Muscle of leg (tissue), 11 donors: ENCODE measurements around the gene ZNF808. TPM values are rescaled to one million over a fixed set of nuclear protein-coding genes. Genes with fewer than 3 reads are reported as not detected.
"Not testable (repeated sequence)": the region's sequence is repeated elsewhere in the genome, so short reads cannot be mapped to it uniquely, and the experiment has no call there.

ENCODE experiments used
- DNase-seq: peaks from one replicate; pipeline ENCODE4 v3.0.0; 2013
- H3K27ac ChIP-seq: one replicate; pipeline ENCODE4 v1.5.1; 2013; ENCODE audit warnings: mild to moderate bottlenecking, low read length, control low read depth
- H3K27me3 ChIP-seq: one replicate; pipeline ENCODE4 v1.6.1; 2013; ENCODE audit warnings: low read length; ENCODE audit not compliant: control insufficient read depth, insufficient read depth
- H3K36me3 ChIP-seq: one replicate; pipeline ENCODE4 v1.6.1; 2013; ENCODE audit warnings: low read length; ENCODE audit not compliant: control insufficient read depth, insufficient read depth
- H3K4me1 ChIP-seq: one replicate; pipeline ENCODE4 v1.6.1; 2013; ENCODE audit warnings: low read length; ENCODE audit not compliant: control insufficient read depth, insufficient read depth
- H3K4me3 ChIP-seq: one replicate; pipeline ENCODE4 v1.5.1; 2013; ENCODE audit warnings: low read length, control low read depth
- H3K9me3 ChIP-seq: replicated peaks from 2 replicates; pipeline ENCODE4 v1.6.1; 2013; ENCODE audit warnings: low read depth, low read length; ENCODE audit not compliant: control insufficient read depth
- WGBS: methylation state at CpG from one replicate; pipeline ENCODE4 v1.1.5; 2013; ENCODE audit warnings: missing lambda C conversion rate; ENCODE audit not compliant: insufficient coverage; 5-methylcytosine and 5-hydroxymethylcytosine counted together
- polyA plus RNA-seq, 8 donors: library from polyadenylated mRNA; unstranded; fragments of 120-200 nt; gene quantifications; one replicate each; pipeline versions ENCODE4 v1.2.1 to v1.2.3, GENCODE V29; 2013; ENCODE audit warnings: inconsistent platforms in 1 of 8, low replicate concordance in 1 of 8; ENCODE audit not compliant: insufficient read length in 8 of 8, insufficient read depth in 1 of 8
- total RNA-seq: library from RNA; stranded (reverse); fragments of 120-200 nt; gene quantifications from one replicate; pipeline ENCODE4 v1.2.4, GENCODE V29; 2013

ZNF808 gene
- total and polyA plus RNA-seq, 9 donors, result 3.6 to 15.9 (median 5.7) TPM

DNA sequence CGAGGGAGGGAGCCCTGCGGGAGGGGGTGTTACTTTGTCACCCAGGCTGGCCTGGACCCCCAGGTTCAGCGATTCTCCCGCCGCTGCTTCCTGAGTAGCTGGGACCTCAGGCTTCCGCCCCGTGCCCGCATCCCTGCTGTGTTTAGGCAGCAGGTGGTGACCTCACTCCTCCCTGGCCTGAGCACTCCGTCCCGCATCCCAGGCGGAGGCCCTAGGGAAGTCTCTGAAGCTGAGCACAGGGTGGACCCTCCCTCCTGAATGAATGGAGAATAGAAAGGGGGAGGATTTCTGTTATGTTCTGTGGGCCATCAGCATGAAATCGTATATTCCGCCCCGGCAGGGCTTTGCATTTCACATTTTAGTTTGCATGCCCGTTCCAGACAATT is 7.9 kb downstream of the ZNF808 start:
- not testable (repeated sequence) for H3K9me3 ChIP-seq, H3K36me3 ChIP-seq, H3K27me3 ChIP-seq, DNase-seq, H3K4me1 ChIP-seq
- Histone ChIP-seq H3K27ac (peak overlapping the region; percentile 76), H3K4me3 (peak overlapping the region; percentile 65)
- WGBS, result 0% methylated on average over 5 of the region's 15 CpGs

GRCh38 chr19:52535771-52536447 is 8.4 kb downstream of the ZNF808 start:
- peak; percentile 91 for DNase-seq
- peak overlapping the region; percentile 76 for H3K27ac ChIP-seq
- H3K4me3 ChIP-seq, result peak overlapping the region; percentile 65
- no peaks in the 10 kb centered on the region for H3K36me3 ChIP-seq
- peaks cover 10% of the 10 kb centered on the region for H3K4me1 ChIP-seq
- H3K9me3 ChIP-seq, result no peaks in the 10 kb centered on the region
- WGBS, result under 1% methylated on average over 50 of the region's 50 CpGs
- no peaks in the 10 kb centered on the region for H3K27me3 ChIP-seq

DNA sequence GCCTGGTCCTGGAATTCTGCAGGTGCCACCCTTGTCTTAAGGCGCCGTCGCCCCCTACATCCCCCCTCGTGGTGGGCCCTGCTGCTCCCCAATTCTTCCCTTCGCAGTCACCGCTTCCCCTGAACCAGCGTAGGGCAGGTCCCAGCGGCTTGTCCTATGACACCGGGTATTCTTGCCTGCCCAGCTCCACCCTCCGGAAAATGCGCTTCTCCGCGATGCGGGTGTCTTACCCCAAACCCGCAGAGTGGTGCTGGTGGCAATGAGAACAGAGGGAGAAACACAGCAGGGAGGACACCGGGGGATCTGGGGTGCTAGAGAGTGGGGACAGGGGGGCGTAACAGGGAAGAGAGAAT is 9.0 kb downstream of the ZNF808 start:
- peak overlapping the region; percentile 65 for H3K4me3 ChIP-seq
- H3K4me1 ChIP-seq, result peaks cover 10% of the 10 kb centered on the region
- H3K27me3 ChIP-seq, result no peaks in the 10 kb centered on the region
- no peaks in the 10 kb centered on the region for H3K36me3 ChIP-seq
- 3% methylated on average over 16 of the region's 17 CpGs for WGBS
- DNase-seq, result peak; percentile 16
- no peaks in the 10 kb centered on the region for H3K9me3 ChIP-seq
- peak overlapping the region; percentile 76 for H3K27ac ChIP-seq

GRCh38 chr19:52538815-52539214 is 11.3 kb downstream of the ZNF808 start:
- not testable (repeated sequence) for H3K27me3 ChIP-seq, H3K4me1 ChIP-seq, H3K9me3 ChIP-seq, H3K4me3 ChIP-seq, H3K27ac ChIP-seq, DNase-seq, H3K36me3 ChIP-seq
- no CpG with 5 or more reads among the region's 4 CpGs for WGBS

DNA sequence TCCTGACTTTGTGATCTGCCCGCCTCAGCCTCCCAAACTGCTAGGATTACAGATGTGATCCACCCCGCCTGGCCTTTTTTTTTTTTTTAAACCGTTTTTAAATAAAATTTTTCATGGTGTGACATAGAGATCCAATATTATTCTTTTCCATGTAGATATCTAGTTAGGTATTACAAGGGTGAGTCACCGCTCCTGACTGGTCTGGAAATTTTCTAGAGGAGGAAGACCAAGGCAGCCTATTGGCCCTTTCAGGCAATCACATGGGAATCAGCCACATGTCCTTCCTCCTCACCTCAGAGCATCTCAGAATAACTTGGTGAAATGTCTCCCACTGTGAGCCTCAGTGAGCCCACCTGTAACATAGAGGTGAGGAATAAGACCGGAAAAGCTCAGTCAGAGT is 13.7 kb downstream of the ZNF808 start:
- H3K27ac ChIP-seq, H3K27me3 ChIP-seq, H3K9me3 ChIP-seq, DNase-seq, H3K4me1 ChIP-seq, H3K4me3 ChIP-seq: not testable (repeated sequence)
- peaks cover 17% of the 10 kb centered on the region for H3K36me3 ChIP-seq
- WGBS, result 100% methylated on average over 2 of the region's 5 CpGs

- H3K36me3 ChIP-seq, result peaks cover 19% of the 10 kb centered on the region
- no peak overlapping the region for H3K27ac ChIP-seq
- DNase-seq, result no peak
- H3K27me3 ChIP-seq, result no peaks in the 10 kb centered on the region
- peaks cover 2% of the 10 kb centered on the region for H3K4me1 ChIP-seq
- no peak overlapping the region for H3K4me3 ChIP-seq
- no peaks in the 10 kb centered on the region for H3K9me3 ChIP-seq
- no CpG with 5 or more reads among the region's 5 CpGs for WGBS
These were observed 14.1 kb downstream of the ZNF808 start for GRCh38 chr19:52541608-52542007.

DNA sequence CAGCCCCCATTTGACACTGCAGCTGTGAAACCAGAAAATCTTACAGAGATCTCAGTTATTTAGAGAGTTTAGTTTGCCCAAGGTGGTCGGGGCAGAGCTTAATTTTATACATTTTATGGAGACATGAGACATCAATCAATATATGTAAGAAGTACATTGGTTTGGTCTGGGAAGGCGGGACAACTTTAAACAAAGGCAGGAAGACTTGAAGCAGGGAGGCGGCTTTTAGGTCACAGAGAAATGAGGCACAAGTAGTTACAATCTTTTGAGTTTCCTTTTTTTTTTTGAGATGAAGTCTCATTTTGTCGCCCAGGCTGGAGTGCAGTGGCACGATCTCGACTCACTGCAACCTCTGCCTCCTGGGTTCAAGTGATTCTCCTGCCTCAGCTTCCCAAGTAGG is 15.1 kb downstream of the ZNF808 start:
- H3K27me3 ChIP-seq, H3K4me3 ChIP-seq, H3K9me3 ChIP-seq, DNase-seq, H3K4me1 ChIP-seq: not testable (repeated sequence)
- H3K27ac ChIP-seq, result peak overlapping the region; percentile 35
- H3K36me3 ChIP-seq, result peaks cover 25% of the 10 kb centered on the region
- WGBS, result no CpG with 5 or more reads among the region's 6 CpGs

GRCh38 chr19:52542984-52543664 is 15.7 kb downstream of the ZNF808 start:
- Histone ChIP-seq H3K4me3 (no peak overlapping the region), H3K36me3 (peaks cover 26% of the 10 kb centered on the region), H3K27ac (peak overlapping the region; percentile 35), H3K27me3 (no peaks in the 10 kb centered on the region), H3K4me1 (no peaks in the 10 kb centered on the region), H3K9me3 (no peaks in the 10 kb centered on the region)
- WGBS, result 83% methylated on average over 4 of the region's 8 CpGs
- DNase-seq, result no peak

GRCh38 chr19:52554216-52554971 is 26.9 kb downstream of the ZNF808 start:
- H3K36me3 ChIP-seq, result peaks cover 50% of the 10 kb centered on the region
- H3K27ac ChIP-seq, result no peak overlapping the region
- DNase-seq, result no peak
- H3K4me1 ChIP-seq, result no peaks in the 10 kb centered on the region
- WGBS, result 94% methylated on average over 11 of the region's 15 CpGs
- no peaks in the 10 kb centered on the region for H3K27me3 ChIP-seq
- H3K9me3 ChIP-seq, result peaks cover 40% of the 10 kb centered on the region
- H3K4me3 ChIP-seq, result no peak overlapping the region

- peaks cover 44% of the 10 kb centered on the region for H3K36me3 ChIP-seq
- H3K9me3 ChIP-seq, result peaks cover 47% of the 10 kb centered on the region
- no peak overlapping the region for H3K27ac ChIP-seq
- no peaks in the 10 kb centered on the region for H3K4me1 ChIP-seq
- WGBS, result 100% methylated on average over 6 of the region's 16 CpGs
- DNase-seq, result no peak
- no peak overlapping the region for H3K4me3 ChIP-seq
- H3K27me3 ChIP-seq, result no peaks in the 10 kb centered on the region
These were observed 29.9 kb downstream of the ZNF808 start for GRCh38 chr19:52557231-52557995.
